HepG2 (cell line): ENCODE measurements around the gene FARSB. TPM values are rescaled to one million over a fixed set of nuclear protein-coding genes. Genes with fewer than 3 reads are reported as not detected.
A peak's percentile ranks its signal among the peaks of the same experiment; 100 is the strongest.

Experiments used
- CHCHD3 ChIP-seq: sonication (generic); formaldehyde crosslinking; IDR thresholded peaks from 2 replicates; pipeline ENCODE4 v1.8.0; 2022; ENCODE audit warnings: mild to moderate bottlenecking, missing genetic modification reagents, moderate library complexity
- GTF2F1 ChIP-seq: fragments of 150-350 bp; IDR thresholded peaks from 2 replicates; pipeline ENCODE4 v1.6.1; 2014; ENCODE audit warnings: low read length
- HBP1 ChIP-seq: IDR thresholded peaks from 2 replicates; pipeline ENCODE4 v1.6.1; 2016; ENCODE audit warnings: low read depth, control low read depth
- HNF1B ChIP-seq: sonication (generic); formaldehyde crosslinking; IDR thresholded peaks from 2 replicates; pipeline ENCODE4 v1.5.1; 2020; ENCODE audit warnings: mild to moderate bottlenecking, moderate library complexity, missing genetic modification reagents
- NR3C1 ChIP-seq: sonication (generic); formaldehyde crosslinking; IDR thresholded peaks from 2 replicates; pipeline ENCODE4 v1.4.0; 2020; ENCODE audit warnings: missing genetic modification reagents
- RAD51 ChIP-seq: fragments of 450-650 bp; IDR thresholded peaks from 2 replicates; pipeline ENCODE4 v1.6.1; 2016; ENCODE audit warnings: borderline replicate concordance
- SRSF1 ChIP-seq: fragments of 200-400 bp; formaldehyde crosslinking; optimal IDR thresholded peaks from 2 replicates; pipeline ENCODE3; 2017; ENCODE audit warnings: mild to moderate bottlenecking, low read depth, low read length, moderate library complexity
- ZBTB2 ChIP-seq: sonication (generic); formaldehyde crosslinking; IDR thresholded peaks from 2 replicates; pipeline ENCODE4 v1.8.0; 2022; ENCODE audit warnings: low read depth, missing genetic modification reagents
- ZBTB7B ChIP-seq: sonication (generic); formaldehyde crosslinking; IDR thresholded peaks from 2 replicates; pipeline ENCODE4 v1.4.0; 2020; ENCODE audit warnings: missing genetic modification reagents
- ZHX2 ChIP-seq, 2 experiments: sonication (generic) in 1 of 2; formaldehyde crosslinking in 1 of 2; IDR thresholded peaks; 2 replicates each; pipeline versions ENCODE4 v1.6.1 to v1.9.0; 2014 to 2022; ENCODE audit warnings: antibody characterized with exemption in 1 of 2, borderline replicate concordance in 1 of 2, inconsistent platforms in 1 of 2, low read depth in 1 of 2, missing genetic modification reagents in 1 of 2
- ZNF646 ChIP-seq: sonication (generic); formaldehyde crosslinking; IDR thresholded peaks from 2 replicates; pipeline ENCODE4 v1.9.0; 2021; ENCODE audit warnings: mild to moderate bottlenecking, missing genetic modification reagents
- ZNF652 ChIP-seq: IDR thresholded peaks from 2 replicates; pipeline ENCODE4 v1.6.1; 2016; ENCODE audit warnings: low read depth, borderline replicate concordance
- polyA plus RNA-seq, 8 experiments: library from polyadenylated mRNA; depleted of rRNA in 3 of 8; stranded (reverse) in 7 of 8; unstranded in 1 of 8; fragments of >200 nt; fragmentation: Illumina TruSeq in 4 of 8; extraction: Trizol in 4 of 8; gene quantifications; 2 replicates each; pipeline versions ENCODE4 v1.2.1 to v1.2.3, GENCODE V29; 2011 to 2016; ENCODE audit warnings: low read depth in 4 of 8, missing spikeins in 1 of 8, mixed read lengths in 1 of 8; ENCODE audit not compliant: insufficient read depth in 1 of 8
- total RNA-seq, 5 experiments: library from RNA; depleted of rRNA; stranded (reverse); fragments of >200 nt; fragmentation: Illumina TruSeq; extraction: Trizol; gene quantifications; 2 replicates each; pipeline ENCODE4 v1.2.3, GENCODE V29; 2016; ENCODE audit warnings: low read depth in 1 of 5

FARSB gene
- total and polyA plus RNA-seq, 2 of the 13 experiments (the other 11 are each of a cell fraction or from before 2014, with no cell fraction given), result 23.3 to 45.9 TPM

- TF ChIP-seq ZBTB2 (CRISPR knock-in tag) (no peak), RAD51 (no peak), ZNF652 (no peak), HNF1B (peak; percentile 47; the same call in 1 of the 2 replicates), GTF2F1 (no peak), CHCHD3 (CRISPR knock-in tag) (no peak), NR3C1 (CRISPR knock-in tag) (no peak), HBP1 (0 out of 2 replicates have a peak, but pooled peaks have one; percentile 49), ZHX2 (IDR thresholded peaks at IDR 0.05; ENCODE audit: low read depth) (no peak), ZHX2 (CRISPR knock-in tag; IDR thresholded peaks at IDR 0.05; ENCODE audit: borderline replicate concordance) (no peak), SRSF1 (no peak), ZNF646 (no peak), ZBTB7B (CRISPR knock-in tag) (no peak)
Observed at GRCh38 chr2:222572751-222573174, 83.1 kb downstream of the FARSB start (continued).
